GM21737 (cell line): Measurements from ENCODE around the gene ADAMTS16.
A peak's percentile ranks its signal among the peaks of the same experiment; 100 is the strongest.

Experiments used
- ATAC-seq: cut with Tn5 transposase; IDR thresholded peaks from one replicate; pipeline ENCODE4 v1.9.1; 2021; ENCODE audit warnings: mild to moderate bottlenecking, moderate library complexity; ENCODE audit not compliant: unreplicated experiment

The ADAMTS16 gene

DNA sequence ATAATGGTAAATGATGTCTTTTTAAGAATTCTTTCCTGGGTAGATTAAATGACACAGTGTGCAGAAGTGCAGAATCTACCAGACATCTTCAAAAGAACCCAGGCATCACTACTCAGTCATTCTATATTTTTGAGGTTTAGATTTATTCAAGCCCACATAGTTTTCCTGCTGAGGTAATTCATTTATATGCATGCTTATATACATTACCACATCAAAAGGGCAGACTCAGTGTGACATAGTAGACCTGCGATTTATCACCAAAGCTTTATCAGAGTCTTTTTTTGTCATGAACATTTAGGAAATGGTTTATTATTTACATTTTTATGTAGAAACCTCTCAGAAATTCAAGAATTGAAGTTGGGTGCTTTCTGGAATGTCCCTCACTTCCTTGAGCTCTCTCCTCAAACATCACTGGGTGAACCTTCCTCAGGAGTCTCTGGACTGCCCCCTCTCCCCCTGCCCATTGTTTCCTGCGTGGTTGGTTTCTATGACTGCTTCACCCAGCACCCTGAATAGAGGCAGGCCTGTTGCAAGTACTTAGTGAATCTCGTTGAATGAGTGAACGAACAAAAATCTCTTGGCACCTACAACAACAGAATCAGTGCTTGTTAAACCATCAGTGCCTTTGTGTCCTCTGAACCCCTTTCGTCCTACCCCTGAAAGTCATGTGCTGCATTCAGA lies 42.5 kb downstream of the ADAMTS16 start:
- no peak for ATAC-seq

DNA sequence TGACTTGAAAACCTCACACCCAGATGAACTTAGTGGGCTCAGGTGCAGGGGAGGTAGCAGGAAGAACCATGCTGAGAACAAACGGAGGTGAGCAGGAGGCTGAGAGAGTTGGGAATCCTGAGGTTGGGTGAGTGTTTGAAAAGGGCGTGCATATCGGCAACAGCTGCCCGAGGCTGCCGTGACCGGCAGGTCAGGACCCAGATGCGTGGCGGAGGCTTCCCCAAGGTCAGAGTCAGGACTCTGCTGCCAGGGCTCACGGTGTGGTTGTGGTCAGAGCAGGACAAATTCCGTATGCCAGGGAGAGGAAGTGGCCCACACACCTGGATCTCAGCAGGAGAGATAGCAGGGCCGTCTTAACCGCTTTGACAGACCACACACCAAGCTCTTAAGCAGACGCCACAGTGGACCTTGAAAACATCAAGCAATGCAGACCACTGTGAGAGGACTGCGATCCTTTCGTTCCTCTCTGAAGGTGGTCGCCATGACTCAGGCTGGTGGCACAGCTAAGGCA lies 43.1 kb downstream of the ADAMTS16 start:
- no peak for ATAC-seq

DNA sequence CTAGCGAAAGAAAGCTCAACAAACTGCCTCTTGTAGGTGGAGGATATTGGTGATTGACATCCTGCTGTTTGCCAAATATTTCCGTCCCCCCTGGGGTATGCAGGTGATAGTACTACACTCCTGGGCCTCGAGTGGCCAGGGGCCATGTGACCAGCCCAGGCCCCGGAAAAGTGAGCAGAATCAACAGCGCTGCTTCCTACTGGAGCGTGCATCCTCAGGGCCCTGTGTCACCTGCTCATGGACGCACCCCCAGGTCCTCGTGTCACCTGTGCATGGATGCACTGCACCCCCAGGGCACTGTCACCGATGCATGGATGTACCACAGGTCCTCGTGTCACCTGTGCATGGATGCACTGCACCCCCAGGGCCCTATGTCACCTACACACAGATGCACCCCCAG lies 43.8 kb downstream of the ADAMTS16 start:
- no peak for ATAC-seq

DNA sequence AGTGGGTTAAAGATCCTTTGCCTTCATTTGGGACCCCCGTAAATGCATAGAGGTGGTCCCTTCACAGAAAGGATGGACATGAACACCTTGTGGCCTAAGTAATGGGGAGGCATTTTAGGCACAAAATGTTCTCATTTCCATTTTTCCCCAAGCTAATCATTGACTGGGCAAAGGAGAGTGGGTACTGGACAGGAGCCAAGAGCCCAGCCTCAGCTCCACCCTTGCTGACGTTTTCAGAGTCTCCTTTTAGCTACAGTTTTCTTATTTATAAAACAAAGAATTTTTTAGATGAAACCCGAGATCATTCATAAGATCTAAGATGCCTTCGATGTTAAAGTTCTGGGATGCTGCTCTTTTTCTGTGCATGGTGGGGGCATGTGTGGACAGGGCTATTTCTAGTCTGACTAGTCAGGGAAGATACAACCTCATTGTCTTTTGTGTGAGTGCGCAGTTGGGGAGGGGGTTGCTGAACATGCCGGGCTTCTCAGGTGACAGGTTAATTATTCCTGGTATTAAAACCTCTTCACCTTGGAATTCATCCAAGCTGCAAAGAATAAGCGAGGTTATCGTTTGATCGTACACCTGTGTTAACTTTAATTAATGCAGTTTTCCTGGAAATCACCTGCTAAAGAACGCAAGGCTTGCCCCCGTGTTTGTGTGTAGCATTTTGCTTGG lies 48.4 kb downstream of the ADAMTS16 start:
- ATAC-seq = no peak

DNA sequence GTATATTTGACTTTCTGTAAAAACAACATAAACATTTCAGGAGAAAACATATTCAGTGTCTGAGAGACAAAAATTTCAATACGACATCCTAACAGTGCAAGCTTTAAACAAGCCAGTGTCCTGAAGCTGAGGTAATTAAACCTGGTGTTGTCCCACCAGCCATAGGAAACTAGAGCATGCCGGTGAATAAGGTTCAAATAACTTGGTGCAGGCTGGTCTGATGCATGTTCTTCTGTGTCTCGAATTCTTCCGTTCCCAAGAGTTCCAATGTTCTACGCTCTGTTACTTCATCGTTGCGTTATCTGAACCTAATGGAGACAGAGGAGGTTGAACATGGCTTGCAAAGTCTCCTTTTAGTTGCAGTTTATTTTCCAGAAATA lies 48.9 kb downstream of the ADAMTS16 start:
- no peak for ATAC-seq

DNA sequence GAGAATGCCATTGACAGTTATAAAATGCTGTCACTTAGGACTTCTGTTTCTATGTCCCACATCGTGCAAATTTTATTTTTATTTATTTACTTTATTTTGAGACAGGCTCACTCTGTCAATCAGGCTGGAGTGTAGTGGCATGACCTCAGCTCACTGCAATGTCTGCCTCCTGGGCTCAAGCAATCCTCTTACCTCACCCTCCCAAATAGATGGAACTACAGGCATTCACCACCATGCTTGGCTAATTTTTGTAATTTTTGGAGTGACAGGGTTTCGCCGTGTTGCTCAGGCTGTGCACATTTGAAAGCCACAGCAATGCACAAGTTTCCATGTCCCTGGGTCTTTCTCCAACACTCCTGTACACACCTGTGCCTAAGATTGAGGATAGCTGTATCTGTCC lies 51.8 kb downstream of the ADAMTS16 start:
- no peak for ATAC-seq

DNA sequence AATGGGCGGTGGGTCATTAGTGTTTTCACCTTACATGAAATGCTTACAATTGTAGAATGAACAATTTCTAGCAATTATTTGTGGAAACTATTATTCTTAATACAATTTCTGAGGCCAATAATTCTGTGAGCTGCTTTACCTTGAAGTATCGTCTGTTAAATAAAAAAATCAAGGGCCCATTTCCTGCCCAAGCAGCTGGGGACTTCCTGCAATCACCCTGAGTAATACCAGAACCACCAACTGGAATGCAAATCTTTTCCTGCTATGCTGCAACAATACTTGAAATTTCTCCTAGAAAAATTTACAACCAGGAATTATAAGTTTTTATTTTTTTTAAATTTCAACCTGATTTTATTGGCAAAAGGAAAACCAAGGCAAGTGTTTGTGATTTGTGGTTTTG lies 52.6 kb downstream of the ADAMTS16 start:
- ATAC-seq = no peak

DNA sequence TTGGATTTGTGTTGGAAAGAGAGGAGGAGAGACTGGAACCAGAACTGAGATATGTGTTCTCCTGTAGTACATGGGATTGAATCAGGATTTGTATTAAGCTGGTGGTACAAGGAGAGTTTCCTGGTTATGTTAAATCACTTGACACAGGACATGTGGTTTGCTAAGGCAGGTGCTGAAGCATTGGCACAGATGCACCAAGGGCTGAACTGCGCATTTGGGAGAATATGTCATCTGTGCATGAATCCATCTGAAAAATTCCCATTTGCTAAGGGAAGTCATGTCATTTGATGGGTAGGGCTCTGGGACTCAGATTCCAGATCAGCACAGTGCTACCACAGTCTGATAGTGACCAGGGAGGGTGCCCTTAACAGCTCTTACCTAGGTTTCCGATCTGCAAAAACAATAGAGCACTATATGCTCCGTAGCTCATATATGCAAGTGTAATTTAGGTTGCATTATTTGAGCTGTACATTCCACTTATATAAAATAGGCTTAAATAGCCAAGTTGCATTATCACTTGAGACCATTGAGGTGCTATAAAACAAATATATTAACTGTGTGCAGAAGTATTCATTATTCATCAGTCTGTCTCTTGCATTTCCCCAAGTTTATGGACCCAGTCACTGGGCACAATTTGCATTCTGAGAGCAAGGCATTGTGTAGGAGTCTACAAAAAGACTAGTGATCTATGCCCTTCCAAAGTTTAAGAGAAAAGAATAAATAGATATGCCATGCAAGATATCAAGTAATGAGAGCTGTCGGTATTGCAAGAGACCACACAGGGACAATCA lies 55.2 kb downstream of the ADAMTS16 start:
- no peak for ATAC-seq

DNA sequence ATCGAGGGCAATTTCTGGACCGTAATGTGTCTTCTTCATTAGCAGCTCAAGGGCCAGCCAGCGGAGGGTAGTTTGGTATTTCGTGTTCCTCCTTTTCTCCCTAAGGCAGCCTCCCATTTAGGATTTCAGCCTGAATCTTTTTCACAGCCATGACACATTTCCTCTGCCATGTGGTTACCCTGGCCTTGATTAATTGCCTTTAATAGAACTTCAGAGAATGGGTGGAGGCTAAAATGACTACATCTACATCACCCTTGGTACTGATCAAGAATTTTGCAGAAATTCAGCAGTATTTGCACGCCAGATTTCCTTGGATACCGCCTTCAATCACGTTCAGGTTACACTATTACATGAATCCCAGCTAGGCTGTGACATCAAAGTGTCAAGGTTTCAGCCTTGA lies 58.0 kb downstream of the ADAMTS16 start:
- no peak for ATAC-seq

DNA sequence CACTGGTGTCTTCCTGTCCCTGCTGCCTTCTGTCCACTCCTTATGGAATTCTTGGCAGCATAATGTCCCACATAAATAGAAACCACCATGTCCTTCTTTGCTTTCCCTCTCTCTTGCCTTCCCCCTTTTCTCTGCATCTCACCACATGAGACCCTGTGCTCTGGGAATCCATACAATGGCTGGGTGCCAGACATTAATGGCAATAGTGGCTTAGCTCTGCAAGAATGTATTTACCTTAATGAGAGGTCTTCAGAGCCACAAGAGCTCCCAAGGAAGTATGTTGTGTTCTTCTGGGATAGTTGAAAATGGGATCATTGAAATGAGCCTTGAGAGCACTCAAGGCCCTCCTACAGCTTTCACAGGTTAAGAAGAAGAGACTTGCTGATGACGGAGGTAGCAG lies 58.7 kb downstream of the ADAMTS16 start:
- no peak for ATAC-seq

DNA sequence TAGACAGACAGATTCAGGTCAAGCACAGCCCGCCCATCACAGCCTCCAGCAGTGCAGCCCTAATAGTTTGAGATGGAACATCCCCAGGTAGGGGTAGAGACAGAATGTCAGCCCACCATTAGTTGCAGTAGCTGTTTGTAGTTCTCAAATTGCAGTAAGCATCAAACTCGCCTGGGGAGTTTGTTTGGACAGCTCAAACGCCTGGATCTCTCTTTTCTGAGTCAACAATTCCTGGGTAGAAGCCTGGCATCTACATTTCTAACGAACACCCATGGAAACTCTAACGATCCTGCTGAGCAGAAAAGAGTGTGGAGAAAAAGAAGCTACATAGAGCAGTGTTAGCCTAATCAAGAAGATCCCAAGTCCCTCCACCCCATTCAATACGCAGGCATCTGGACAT lies 59.4 kb downstream of the ADAMTS16 start:
- no peak for ATAC-seq

DNA sequence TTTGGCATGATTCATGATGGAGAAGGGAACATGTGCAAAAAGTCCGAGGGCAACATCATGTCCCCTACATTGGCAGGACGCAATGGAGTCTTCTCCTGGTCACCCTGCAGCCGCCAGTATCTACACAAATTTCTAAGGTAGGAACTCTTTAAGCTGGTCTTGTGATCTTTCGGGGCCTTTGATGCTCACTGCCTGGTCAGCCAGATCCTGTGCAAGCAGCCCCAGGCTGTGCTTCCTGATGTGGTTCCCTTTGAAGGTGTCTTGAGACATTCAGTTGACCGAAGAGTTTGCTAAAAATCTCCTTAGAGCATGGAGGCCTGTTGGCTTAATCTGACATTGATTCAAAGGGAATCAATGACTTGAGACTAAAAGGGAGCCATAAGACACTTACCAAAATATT lies 60.0 kb downstream of the ADAMTS16 start:
- ATAC-seq = no peak

DNA sequence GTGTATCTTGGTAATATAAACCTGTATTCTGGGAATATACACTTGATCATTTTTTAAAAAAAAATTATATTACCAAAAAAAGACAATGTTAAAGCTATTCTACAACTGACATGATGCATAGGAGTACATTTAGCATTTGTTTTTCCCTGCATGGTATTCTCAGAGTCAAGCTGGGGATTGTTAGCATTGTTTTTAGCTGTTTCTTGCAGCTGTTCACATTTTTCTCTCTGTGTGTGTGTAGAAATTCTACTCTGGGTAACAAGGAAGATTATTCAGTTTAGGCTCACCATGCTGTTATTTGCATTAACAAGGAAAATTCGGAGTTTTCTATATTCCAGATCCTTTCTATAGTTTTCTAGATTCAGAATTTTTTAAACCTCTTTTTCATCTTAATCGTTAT lies 62.2 kb downstream of the ADAMTS16 start:
- no peak for ATAC-seq

DNA sequence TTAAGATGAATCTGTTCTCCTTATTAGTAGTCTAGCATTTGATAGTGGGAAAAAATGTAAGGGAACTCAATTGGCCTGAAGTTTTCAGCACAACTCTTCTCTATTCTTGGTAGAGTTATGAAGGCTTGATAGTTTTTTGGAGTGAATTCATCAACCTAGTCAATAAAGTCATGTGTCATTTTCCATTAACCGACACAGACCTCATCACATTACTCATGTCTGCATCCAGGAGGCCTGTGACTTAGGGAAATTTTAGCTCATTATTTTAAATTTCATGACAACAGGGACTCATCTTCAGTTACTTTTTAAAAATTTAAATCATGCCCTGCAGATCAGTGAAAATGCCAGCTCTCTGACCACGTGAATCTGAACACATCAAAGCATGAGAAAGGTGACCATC lies 63.3 kb downstream of the ADAMTS16 start:
- no peak for ATAC-seq

DNA sequence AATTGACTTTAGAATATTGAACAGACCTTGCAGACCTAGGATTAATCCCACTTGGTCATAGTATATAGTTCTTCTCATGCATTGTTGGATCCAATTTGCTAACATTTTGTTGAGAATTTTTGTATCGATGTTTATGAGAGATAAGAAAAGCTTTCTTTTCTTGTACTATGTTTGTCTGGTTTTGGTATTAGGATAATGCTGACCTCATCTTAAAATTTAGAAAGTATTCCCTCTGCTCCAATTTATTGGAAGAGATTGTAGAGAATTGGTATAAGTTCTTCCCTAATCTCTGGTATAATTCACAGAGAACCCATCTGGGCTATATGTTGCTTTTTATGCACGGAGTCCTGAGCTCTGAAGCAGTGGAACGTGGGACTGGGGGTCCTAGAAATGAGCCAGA lies 67.7 kb downstream of the ADAMTS16 start:
- ATAC-seq = no peak

DNA sequence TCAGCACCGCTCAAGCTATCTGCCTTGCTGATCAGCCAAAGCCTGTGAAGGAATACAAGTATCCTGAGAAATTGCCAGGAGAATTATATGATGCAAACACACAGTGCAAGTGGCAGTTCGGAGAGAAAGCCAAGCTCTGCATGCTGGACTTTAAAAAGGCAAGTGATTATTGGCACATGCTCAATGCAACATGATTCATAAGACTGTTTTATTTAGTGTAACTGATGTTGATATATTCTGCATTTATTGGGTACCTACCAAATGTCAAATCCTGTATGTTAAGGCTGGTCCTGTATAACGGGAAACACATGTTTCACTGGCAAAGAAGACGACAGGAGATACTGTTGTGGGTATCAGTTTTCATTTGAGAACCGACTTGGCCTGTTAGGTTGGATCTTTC lies 69.0 kb downstream of the ADAMTS16 start:
- ATAC-seq = no peak

DNA sequence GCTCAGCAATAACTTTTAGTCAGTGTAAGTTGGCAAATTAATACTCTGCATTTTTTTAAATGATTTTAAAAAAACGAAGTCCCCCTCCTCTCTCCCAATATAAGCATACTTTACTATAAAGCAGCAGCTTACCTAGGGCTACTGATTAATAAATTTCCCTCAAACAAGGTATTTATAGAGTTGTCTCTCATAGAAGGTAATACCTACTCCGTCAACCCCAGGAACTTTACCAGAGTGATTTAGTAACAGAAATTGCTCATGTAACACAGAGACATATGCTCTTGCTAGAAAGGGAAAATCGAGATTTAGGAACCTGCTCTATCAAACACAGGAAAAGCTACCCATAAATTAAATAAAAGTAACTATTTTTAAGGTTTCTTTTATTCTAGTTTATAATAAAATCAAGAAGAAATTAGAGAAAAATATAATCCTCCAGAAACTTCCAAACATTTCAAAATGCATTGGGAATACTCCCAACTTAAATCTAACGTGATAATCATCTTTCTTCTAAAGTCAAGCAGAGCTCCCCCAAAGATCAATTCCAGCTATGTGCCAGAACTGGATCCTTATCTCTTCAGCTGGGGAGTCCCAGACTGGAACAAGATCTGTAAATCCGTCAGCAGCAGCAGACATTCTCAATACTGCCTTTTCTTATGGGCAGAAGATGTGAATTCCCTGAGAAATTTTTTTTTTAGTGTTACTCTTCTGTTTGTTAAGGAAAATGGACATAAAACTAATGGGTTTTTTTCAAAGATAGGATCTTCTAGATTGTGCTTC lies 69.6 kb downstream of the ADAMTS16 start:
- ATAC-seq = no peak

DNA sequence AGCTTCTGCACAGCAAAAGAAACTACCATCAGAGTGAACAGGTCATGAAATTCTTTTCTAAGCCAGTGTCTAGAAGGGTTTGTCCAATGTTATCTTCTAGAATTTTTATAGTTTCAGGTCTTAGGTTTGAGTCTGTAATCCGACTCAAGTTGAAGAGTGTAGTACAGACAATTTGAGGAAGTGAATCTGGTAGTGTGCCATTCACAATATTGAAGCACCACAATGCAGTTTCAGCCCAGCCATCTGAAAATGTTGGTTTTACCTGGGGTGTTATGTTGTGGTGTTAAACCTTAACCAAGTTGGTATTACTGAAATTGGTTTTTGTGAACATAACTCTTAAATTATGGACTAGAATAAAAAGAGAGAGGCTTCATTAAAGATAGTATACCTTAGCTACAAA lies 77.2 kb downstream of the ADAMTS16 start:
- peak; percentile 64 for ATAC-seq

DNA sequence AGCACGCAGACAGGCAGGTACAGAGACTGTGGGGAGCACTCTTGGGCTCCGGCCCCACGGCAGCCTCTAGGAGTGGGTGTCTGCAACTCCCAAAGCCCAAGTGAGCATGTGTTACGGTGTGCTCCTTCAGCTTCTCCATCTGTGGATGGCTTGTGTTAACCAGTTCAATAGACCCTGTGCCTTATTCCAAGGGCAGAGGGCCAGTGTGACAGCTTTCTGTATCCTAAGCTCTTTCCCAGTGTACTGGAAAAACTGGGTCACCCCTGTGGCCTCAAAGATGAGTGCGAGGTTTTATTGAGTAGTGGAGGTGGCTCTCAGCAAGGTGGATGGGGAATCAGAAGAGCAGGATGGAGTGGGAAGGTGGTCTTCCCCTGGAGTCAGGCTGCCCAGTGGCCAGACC lies 78.3 kb downstream of the ADAMTS16 start:
- ATAC-seq = no peak

DNA sequence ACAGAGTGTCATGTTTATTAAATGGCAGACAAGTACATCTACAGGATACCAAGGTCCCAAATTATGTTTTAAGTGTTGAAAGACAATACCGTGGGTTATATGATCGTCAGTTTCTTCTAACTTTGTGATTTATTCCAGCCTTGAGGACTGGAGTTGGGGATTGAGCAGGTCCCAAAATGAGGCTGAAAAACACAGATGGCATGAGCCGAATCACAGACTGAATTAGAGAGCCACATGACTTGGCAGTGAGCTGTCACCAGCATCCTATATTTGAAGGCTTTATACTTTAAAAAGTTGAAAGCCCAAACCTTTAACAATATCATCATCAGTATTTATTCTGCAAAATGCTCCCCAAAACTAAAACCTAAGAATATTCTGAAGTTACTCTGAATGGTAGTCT lies 79.4 kb downstream of the ADAMTS16 start:
- no peak for ATAC-seq
